GM18868 (cell line): ENCODE measurements around the gene VEZT.
A peak's percentile ranks its signal among the peaks of the same experiment; 100 is the strongest.
"Not testable (repeated sequence)": the region's sequence is repeated elsewhere in the genome, so short reads cannot be mapped to it uniquely, and the experiment has no call there.

Experiments used
- ATAC-seq: cut with Tn5 transposase; IDR thresholded peaks from one replicate; pipeline ENCODE4 v1.9.1; 2021; ENCODE audit warnings: mild to moderate bottlenecking, moderate library complexity; ENCODE audit not compliant: unreplicated experiment

VEZT gene

GRCh38 chr12:95217377-95218149 lies at the start of gene VEZT, which contains the start of gene FGD6:
Gene VEZT (plus strand): TSS chr12:95217807. CDS start chr12:95217851, 44 bp downstream.
Gene FGD6 (minus strand): TSS chr12:95217467. CDS start chr12:95217240, 227 bp downstream.
- ATAC-seq = peak; percentile 90

- no peak for ATAC-seq
Measured at GRCh38 chr12:95168746-95169145, 48.9 kb upstream of the VEZT start.

- ATAC-seq = no peak
Measured at GRCh38 chr12:95169368-95169767, 48.2 kb upstream of the VEZT start.

- no peak for ATAC-seq
Measured at GRCh38 chr12:95173392-95174251, 44.0 kb upstream of the VEZT start.

GRCh38 chr12:95177201-95177768 lies 40.3 kb upstream of the VEZT start:
- ATAC-seq = no peak

- no peak for ATAC-seq
Measured at GRCh38 chr12:95178136-95178535, 39.5 kb upstream of the VEZT start.

GRCh38 chr12:95179011-95179410 lies 38.6 kb upstream of the VEZT start:
- no peak for ATAC-seq

- no peak for ATAC-seq
Measured at GRCh38 chr12:95181103-95181502, 36.5 kb upstream of the VEZT start.

- peak; percentile 57 for ATAC-seq
Measured at GRCh38 chr12:95182868-95183415, 34.7 kb upstream of the VEZT start.

GRCh38 chr12:95184121-95184520 lies 33.5 kb upstream of the VEZT start:
- no peak for ATAC-seq

GRCh38 chr12:95185072-95185471 lies 32.5 kb upstream of the VEZT start:
- ATAC-seq = no peak

- ATAC-seq = no peak
Measured at GRCh38 chr12:95185854-95186253, 31.8 kb upstream of the VEZT start.

GRCh38 chr12:95187865-95188415 lies 29.7 kb upstream of the VEZT start:
- ATAC-seq = no peak

- ATAC-seq = no peak
Measured at GRCh38 chr12:95191060-95191696, 26.4 kb upstream of the VEZT start.

- ATAC-seq = no peak
Measured at GRCh38 chr12:95192271-95192670, 25.3 kb upstream of the VEZT start.

GRCh38 chr12:95193139-95193538 lies 24.5 kb upstream of the VEZT start:
- no peak for ATAC-seq

- no peak for ATAC-seq
Measured at GRCh38 chr12:95195122-95195521, 22.5 kb upstream of the VEZT start.

GRCh38 chr12:95196875-95197569 lies 20.6 kb upstream of the VEZT start:
- not testable (repeated sequence) for ATAC-seq

GRCh38 chr12:95197636-95198035 lies 20.0 kb upstream of the VEZT start:
- no peak for ATAC-seq

- ATAC-seq = peak; percentile 74
Measured at GRCh38 chr12:95198914-95199313, 18.7 kb upstream of the VEZT start.
